HepG2 (cell line): ENCODE measurements around the gene MVK. TPM values are rescaled to one million over a fixed set of nuclear protein-coding genes. Genes with fewer than 3 reads are reported as not detected.

Source experiments
- ATAC-seq: fragments of 200-7000 bp; cut with Tn5 transposase; 3 replicates; pipeline ENCODE4 v1.9.1; 2020; ENCODE audit warnings: mild to moderate bottlenecking, moderate library complexity
- BruUV-seq: library from RNA; stranded (reverse); fragments of 400-500 nt; replicated peaks from 2 replicates; lab custom pipeline; 2021; lab: Mats Ljungman, UMichigan
- CTCF ChIA-PET: fragments of 300-600 bp; formaldehyde crosslinking; extraction: SDS; loops from one replicate; lab custom pipeline; 2021; ENCODE audit warnings: low total read pairs, inconsistent platforms, low intra/inter-chr PET ratio; lab: Yijun Ruan, JAX
- POLR2A ChIA-PET: fragments of 350-600 bp; sonication (Branson Sonifier 250); formaldehyde crosslinking; loops from one replicate; lab custom pipeline; 2020; ENCODE audit warnings: antibody characterized with exemption, inconsistent platforms; lab: Yijun Ruan, JAX
- DNase-seq: peaks from one replicate; pipeline ENCODE4 v3.0.0-alpha.2; 2015; ENCODE audit warnings: low spot score
- FAIRE-seq: peaks from 3 replicates; lab custom pipeline; 2011; peaks lifted over from hg19 to GRCh38; lab: Jason Lieb, UNC
- H2AFZ ChIP-seq: one replicate; pipeline ENCODE4 v1.6.1; 2011; ENCODE audit warnings: low read length, inconsistent platforms
- H3K27ac ChIP-seq: fragments of 300-600 bp; 3 replicates; pipeline ENCODE4 v1.8.0; 2011; ENCODE audit warnings: mixed run types, mild to moderate bottlenecking, mixed read lengths, low read length, inconsistent platforms; ENCODE audit not compliant: insufficient read depth; ENCODE audit errors: extremely low read length
- H3K27me3 ChIP-seq, 2 experiments: fragments of 200-600 bp in 1 of 2; 2 replicates in 1 of 2; 3 replicates in 1 of 2; pipeline versions ENCODE4 v1.6.0 to v1.8.0; 2011; ENCODE audit warnings: low read length in 2 of 2, mild to moderate bottlenecking in 2 of 2, moderate library complexity in 2 of 2, inconsistent platforms in 1 of 2; ENCODE audit not compliant: insufficient read depth in 2 of 2, control insufficient read depth in 1 of 2
- H3K36me3 ChIP-seq, 2 experiments: fragments of 200-600 bp in 1 of 2; replicated peaks in 1 of 2; 2 replicates in 1 of 2; 3 replicates in 1 of 2; pipeline versions ENCODE4 v1.5.1 to v1.8.0; 2011; ENCODE audit warnings: low read length in 2 of 2, inconsistent platforms in 1 of 2; ENCODE audit not compliant: insufficient read depth in 2 of 2, control insufficient read depth in 1 of 2
- H3K4me1 ChIP-seq: 2 replicates; pipeline ENCODE4 v1.5.1; 2012; ENCODE audit warnings: low read length, inconsistent platforms; ENCODE audit not compliant: insufficient read depth
- H3K4me2 ChIP-seq: 2 replicates; pipeline ENCODE4 v1.6.0; 2011; ENCODE audit warnings: low read depth, low read length, inconsistent platforms
- H3K4me3 ChIP-seq, 3 experiments: fragments of 200-600 bp in 1 of 3; sonication (generic), shearing (Covaris generic) in 1 of 3; replicated peaks in 1 of 3; 2 replicates each; pipeline ENCODE4 v1.5.1; 2011 to 2016; ENCODE audit warnings: low read length in 3 of 3, inconsistent platforms in 2 of 3, low read depth in 2 of 3, mild to moderate bottlenecking in 2 of 3, control low read depth in 1 of 3, mixed read lengths in 1 of 3; ENCODE audit not compliant: insufficient read depth in 1 of 3
- H3K79me2 ChIP-seq: one replicate; pipeline ENCODE4 v1.6.1; 2011; ENCODE audit warnings: low read length, inconsistent platforms; ENCODE audit not compliant: insufficient read depth
- H3K9ac ChIP-seq: 2 replicates; pipeline ENCODE4 v1.6.0; 2011; ENCODE audit warnings: mild to moderate bottlenecking, low read depth, low read length, inconsistent platforms; ENCODE audit not compliant: insufficient read depth
- H3K9me3 ChIP-seq: 2 replicates; pipeline ENCODE4 v1.5.1; 2012; ENCODE audit warnings: mild to moderate bottlenecking, low read length
- H4K20me1 ChIP-seq: 2 replicates; pipeline ENCODE4 v1.6.0; 2011; ENCODE audit warnings: inconsistent platforms, mild to moderate bottlenecking, low read length, moderate library complexity; ENCODE audit not compliant: insufficient read depth
- MIER3 ChIP-seq: IDR thresholded peaks from 2 replicates; pipeline ENCODE4 v1.6.1; 2016; ENCODE audit warnings: missing compliant biosample characterization, borderline replicate concordance
- PRDM15 ChIP-seq: sonication (generic); formaldehyde crosslinking; IDR thresholded peaks from 2 replicates; pipeline ENCODE4 v1.4.0; 2020; ENCODE audit warnings: missing genetic modification reagents
- ZNF614 ChIP-seq: IDR thresholded peaks from 2 replicates; pipeline ENCODE4 v1.6.1; 2018; ENCODE audit warnings: missing biosample characterization, missing genetic modification reagents, inconsistent platforms, borderline replicate concordance
- ZNF788 ChIP-seq: sonication (generic); formaldehyde crosslinking; IDR thresholded peaks from 2 replicates; pipeline ENCODE4 v1.5.0; 2020; ENCODE audit warnings: mild to moderate bottlenecking, missing genetic modification reagents, borderline replicate concordance
- WGBS: methylation state at CpG from one replicate; pipeline ENCODE4 v1.1.6; 2017; ENCODE audit warnings: low lambda C conversion rate; 5-methylcytosine and 5-hydroxymethylcytosine counted together
- in situ Hi-C: cut with HindIII; loops from 2 replicates; pipeline ENCODE4 v1.10.0; 2017; ENCODE audit warnings: low pct_unique_long_range_greater_than_20kb; ENCODE audit not compliant: extremely low pct_ligation_motif_present
- intact Hi-C: fragments of 100-400 bp; cut with micrococcal nuclease; formaldehyde crosslinking; loops from one replicate; pipeline ENCODE4 v1.10.0; 2022; ENCODE audit not compliant: unreplicated experiment
- polyA plus RNA-seq, 8 experiments: library from polyadenylated mRNA; depleted of rRNA in 3 of 8; stranded (reverse) in 7 of 8; unstranded in 1 of 8; fragments of >200 nt; fragmentation: Illumina TruSeq in 4 of 8; extraction: Trizol in 4 of 8; gene quantifications; 2 replicates each; pipeline versions ENCODE4 v1.2.1 to v1.2.3, GENCODE V29; 2011 to 2016; ENCODE audit warnings: low read depth in 4 of 8, missing spikeins in 1 of 8, mixed read lengths in 1 of 8; ENCODE audit not compliant: insufficient read depth in 1 of 8
- total RNA-seq, 5 experiments: library from RNA; depleted of rRNA; stranded (reverse); fragments of >200 nt; fragmentation: Illumina TruSeq; extraction: Trizol; gene quantifications; 2 replicates each; pipeline ENCODE4 v1.2.3, GENCODE V29; 2016; ENCODE audit warnings: low read depth in 1 of 5

Gene MVK
- total and polyA plus RNA-seq, 2 of the 13 experiments (the other 11 are each of a cell fraction or from before 2014, with no cell fraction given) = 11.6 to 66.9 TPM

GRCh38 chr12:109549613-109550270, 23.9 kb upstream of the MVK start:
- Histone ChIP-seq H3K36me3 (no peaks in the 10 kb centered on the region), H2AFZ (no peak overlapping the region), H3K79me2 (no peaks in the 10 kb centered on the region), H3K4me1 (peaks cover 54% of the 10 kb centered on the region), H3K4me3 (no peak overlapping the region), H3K9me3 (no peaks in the 10 kb centered on the region), H4K20me1 (no peaks in the 10 kb centered on the region), H3K4me2 (peak overlapping the region; percentile 37; the same call in 1 of the 2 replicates)
- no peak for FAIRE-seq
- CTCF ChIA-PET = no interaction called here
- DNase-seq = no peak
- intact Hi-C loops = no loop called here
- POLR2A ChIA-PET = no interaction called here
- in situ Hi-C loops = no loop called here
- no TSS peak for BruUV-seq
- 7% methylated on average over 13 of the region's 15 CpGs for WGBS
- ATAC-seq = peak; percentile 10
- TF ChIP-seq ZNF788 (CRISPR knock-in tag) (no peak), ZNF614 (CRISPR knock-in tag) (no peak), MIER3 (no peak), PRDM15 (no peak)
- TF ChIP-seq, all 625 proteins: peak for 0
- H3K27ac ChIP-seq = no peak overlapping the region
- H3K27me3 ChIP-seq = peaks cover 11 to 58% of the 10 kb centered on the region in 2 experiments
- no peak overlapping the region for H3K9ac ChIP-seq
